Measurements from ENCODE around the gene NDUFC2.
"Not testable (repeated sequence)": the region's sequence is repeated elsewhere in the genome, so short reads cannot be mapped to it uniquely, and the experiment has no call there.

The NDUFC2 gene

DNA sequence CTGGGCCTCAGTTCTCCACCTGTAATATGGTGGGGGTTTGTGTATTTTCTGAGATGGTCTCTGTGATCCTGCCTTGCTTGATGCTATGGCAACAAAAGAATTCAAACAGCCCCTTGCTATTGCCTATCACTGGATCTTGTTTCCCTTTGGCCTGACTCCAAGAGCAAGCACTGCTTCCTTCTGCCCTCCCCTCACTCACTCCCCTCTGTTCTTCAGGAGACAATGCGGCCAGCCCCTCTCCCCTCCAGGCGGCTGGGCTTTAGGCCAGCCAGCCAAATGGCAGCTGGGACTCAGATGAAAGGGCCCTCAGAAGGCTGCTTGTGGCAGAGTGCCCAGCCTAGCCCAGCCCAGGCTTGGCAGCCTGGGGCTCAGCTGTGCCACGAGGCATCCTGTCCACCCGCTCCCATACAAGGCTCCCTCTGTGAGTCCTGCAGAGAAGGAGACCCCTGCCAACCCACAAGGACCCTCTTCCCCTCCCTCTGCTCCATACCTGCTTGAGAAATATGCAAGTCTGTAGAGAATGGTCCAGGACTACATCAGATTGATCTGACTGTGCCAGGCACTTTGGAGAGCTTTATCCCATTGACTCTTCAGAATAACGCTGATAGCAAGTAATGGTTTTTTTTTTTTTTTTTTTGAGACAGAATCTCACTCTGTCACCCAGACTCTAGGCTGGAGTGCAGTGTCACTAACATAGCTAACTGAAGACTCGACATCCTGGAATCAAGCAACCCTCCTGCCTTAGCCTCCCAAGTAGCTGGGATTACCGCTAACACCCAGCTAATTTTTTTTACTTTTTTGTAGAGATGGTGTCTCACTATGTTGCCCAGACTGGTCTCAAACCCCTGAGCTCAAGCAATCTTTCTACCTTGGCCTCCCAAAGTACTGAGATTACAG is 49.0 kb downstream of the NDUFC2 start:
- no peak for DNase-seq (ENCODE audit: low read depth in 2 of 2)

DNA sequence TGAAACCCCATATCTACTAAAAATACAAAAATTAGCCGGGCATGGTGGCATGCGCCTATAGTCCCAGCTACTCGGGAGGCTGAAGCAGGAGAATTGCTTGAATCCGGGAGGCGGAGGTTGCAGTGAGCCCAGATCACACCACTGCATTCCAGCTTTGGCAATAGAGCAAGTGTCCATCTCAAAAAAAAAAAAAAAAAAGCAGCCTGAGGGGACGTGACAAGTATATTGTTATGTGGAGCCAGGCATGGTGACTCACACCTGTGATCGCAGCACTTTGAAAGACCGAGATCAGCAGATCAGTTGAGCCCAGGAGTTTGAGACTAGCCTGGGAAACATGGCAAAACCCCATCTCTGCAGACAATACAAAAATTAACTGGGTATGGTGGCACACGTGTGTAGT is 51.2 kb downstream of the NDUFC2 start:
- not testable (repeated sequence) for DNase-seq (ENCODE audit: low read depth in 2 of 2)

DNA sequence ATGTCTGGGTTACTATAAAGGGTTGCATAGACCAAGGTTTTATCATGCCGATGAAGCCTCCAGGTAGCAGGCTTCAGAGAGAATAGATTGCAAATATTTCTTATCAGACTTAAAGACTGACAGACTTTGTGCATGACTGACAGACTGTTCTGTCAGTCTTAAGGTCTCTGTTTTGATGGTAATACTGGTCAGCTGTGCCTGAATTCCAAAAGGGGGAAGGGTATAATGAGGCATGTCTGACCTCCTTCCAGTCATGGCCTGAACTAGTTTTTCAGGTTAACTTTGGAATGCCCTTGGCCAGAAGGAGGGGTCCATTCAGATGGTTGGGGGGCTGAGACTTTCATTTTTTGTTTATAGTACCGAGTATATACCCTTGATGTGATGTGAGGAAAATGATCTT is 51.9 kb downstream of the NDUFC2 start:
- DNase-seq (ENCODE audit: low read depth in 2 of 2): no peak

DNA sequence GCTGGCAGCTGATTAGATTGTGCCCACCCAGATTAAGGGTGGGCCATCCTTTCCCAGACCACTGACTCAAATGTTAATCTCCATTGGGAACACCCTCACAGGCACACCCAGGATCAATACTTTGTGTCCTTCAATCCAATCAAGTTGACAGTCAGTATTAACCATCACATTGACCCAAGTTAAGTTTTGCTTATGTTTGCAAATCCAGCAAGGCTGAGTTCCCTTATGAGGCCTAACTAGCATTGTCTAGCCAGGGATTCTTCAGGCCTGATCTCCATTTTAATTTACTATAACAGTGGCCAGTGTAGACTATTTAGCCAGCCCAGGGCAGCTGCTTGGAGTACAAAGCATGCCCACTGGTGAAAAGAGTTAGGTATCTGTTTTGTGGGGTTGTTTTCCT is 54.3 kb downstream of the NDUFC2 start:
- DNase-seq (ENCODE audit: low read depth in 2 of 2): no peak

DNA sequence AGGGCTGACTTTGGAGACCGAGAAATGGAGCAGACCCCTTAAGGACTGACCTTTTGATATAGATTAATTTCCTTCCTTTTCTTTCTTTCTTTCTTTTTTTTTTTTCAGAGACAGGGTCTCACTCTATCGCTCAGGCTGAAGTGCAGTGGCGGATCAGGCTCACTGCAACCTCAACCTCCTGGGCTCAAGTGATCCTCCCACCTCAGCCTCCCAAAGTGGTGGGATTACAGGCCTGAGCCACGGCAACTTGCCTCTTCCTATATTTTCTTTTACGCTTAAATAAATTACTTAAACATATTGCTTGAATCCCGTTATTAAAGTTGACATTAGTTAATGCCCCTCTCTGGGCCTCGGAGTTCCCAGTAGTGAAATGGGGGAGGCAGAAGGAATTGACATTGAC is 56.2 kb downstream of the NDUFC2 start:
- no peak for DNase-seq (ENCODE audit: low read depth in 2 of 2)

DNA sequence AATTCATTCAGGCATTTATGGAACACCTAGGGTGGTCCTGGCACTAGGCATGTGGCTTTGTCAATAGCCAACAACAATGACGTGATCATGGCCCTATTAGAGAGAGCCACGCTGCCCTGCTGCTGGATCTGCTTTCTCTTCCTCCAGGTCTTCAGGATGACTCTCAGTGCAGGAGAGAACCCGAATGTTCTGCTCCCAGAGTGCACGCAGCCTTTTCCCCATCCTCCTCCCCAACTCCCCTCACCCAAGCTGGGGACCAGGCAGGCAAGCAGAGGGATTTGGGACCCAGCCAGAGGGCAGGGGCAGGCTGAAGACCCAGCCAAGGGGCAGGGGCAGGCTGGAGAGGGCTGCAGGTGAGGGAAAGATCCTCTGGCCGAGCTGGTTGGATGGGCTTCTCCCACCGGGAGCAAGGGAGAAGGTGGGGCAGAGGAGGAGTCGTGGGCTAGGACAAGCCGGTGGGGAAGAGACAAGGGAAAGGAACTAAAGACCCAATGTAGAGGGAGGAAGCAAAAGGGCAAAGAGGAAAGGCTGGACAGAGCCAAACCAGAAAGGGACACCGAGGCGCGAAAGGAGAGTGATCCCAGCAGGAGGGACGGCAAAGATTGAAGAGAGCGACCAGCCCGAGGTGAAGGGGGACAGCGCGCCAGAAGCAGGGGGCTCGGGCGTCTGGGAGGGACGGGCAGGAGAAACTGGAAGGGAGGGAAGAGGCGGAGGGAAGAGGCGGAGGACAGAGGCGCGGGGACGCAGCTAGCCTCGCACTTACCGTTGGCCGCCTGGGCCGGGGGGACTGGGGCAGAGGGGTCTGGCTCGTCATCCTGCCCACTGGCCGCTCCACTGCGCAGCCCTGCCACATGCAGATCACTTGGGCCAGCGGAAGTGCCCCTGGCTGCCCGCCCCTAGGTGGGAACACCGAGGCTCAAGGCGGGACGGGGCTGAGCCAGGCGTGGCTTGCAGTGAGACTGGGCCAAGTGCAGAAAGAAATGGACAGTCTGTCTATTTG is 57.0 kb downstream of the NDUFC2 start, which contains the start of gene KCTD14:
Gene KCTD14, minus strand, starts transcription at position 880 of the 1,000 bp plus-strand sequence. Its CDS starts 27 bp downstream, at position 853.
- DNase-seq (ENCODE audit: low read depth in 2 of 2): no peak

DNA sequence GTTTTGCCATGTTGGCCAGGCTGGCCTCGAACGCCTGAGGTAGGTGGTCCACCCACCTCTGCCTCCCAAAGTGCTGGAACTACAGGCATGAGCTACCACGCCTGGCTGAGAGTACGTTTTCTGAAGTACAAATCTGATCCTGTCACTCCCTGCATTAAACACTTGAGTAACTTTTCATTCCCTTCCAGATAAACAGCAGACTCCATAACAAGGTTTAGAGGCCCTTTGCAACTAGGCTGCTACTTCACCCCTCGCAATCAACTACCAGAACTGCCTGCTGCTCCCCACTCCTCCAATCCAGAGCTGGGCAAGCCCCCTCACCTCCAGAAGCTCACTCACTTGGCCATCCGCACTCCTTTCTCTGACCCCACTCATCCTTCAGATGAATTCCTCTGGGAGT is 58.1 kb downstream of the NDUFC2 start:
- no peak for DNase-seq (ENCODE audit: low read depth in 2 of 2)

DNA sequence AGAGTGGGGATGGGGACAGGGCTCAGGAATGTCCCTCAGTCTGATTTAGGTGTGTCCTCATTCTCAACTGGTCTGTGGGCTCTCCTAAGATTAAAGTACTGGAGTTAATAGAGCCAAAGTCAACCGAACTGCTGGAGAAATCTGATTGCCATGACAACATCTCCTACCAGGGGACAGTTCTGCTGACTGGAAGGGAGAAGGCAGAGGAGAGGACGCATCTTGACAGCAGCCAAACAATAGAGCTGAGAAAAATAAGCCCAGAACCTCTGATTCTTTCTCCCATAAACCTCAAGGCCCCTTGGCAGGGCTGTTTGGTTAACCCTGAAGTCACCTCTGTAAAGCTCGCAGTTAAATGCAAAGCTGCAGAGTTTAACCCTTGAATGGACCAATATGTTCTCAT is 59.4 kb downstream of the NDUFC2 start:
- DNase-seq (ENCODE audit: low read depth in 2 of 2): no peak

DNA sequence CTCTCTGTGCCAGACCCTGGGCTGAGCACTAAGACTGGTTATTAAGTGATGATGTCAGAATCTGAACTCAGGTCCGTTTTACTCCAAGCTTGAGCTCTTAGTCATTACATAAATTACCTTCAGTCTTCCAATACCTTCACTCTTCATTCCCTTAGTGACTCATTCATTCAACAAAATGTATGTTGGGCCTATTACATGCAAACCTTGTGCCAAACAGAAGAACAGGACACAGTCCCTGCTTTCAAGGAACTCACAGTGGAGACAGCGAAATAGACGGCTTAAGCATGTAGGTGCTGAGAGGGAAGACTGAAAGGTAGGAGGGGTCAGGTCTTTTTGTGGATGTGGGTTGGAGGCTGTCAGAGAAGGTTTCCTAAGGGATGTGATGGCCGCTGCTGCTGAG is 59.9 kb downstream of the NDUFC2 start:
- no peak for DNase-seq (ENCODE audit: low read depth in 2 of 2)
